IgD-negative memory B cell (primary cell): ENCODE data around the gene FNDC11. TPM values are rescaled to one million over a fixed set of nuclear protein-coding genes. Genes with fewer than 3 reads are reported as not detected.
A peak's percentile ranks its signal among the peaks of the same experiment; 100 is the strongest.
"Not testable (repeated sequence)": the region's sequence is repeated elsewhere in the genome, so short reads cannot be mapped to it uniquely, and the experiment has no call there.

Source experiments
- H3K27ac Mint-ChIP-seq, 3 donors: one replicate each; pipeline ENCODE4 v1.8.0; 2020 to 2022; ENCODE audit warnings: mild to moderate bottlenecking in 3 of 3, mixed read lengths in 3 of 3, moderate library complexity in 1 of 3
- H3K27me3 Mint-ChIP-seq: one replicate; pipeline ENCODE4 v1.8.0; 2021; ENCODE audit warnings: mixed read lengths
- H3K36me3 Mint-ChIP-seq: one replicate; pipeline ENCODE4 v1.8.0; 2020; ENCODE audit warnings: mild to moderate bottlenecking, mixed read lengths
- H3K4me1 Mint-ChIP-seq, 3 donors: one replicate each; pipeline ENCODE4 v1.8.0; 2020 to 2022; ENCODE audit warnings: mixed read lengths in 3 of 3, mild to moderate bottlenecking in 1 of 3
- H3K4me3 Mint-ChIP-seq, 4 donors: one replicate each; pipeline ENCODE4 v1.8.0; 2020 to 2022; ENCODE audit warnings: mild to moderate bottlenecking in 4 of 4, mixed read lengths in 4 of 4, moderate library complexity in 3 of 4
- H3K9me3 Mint-ChIP-seq, 3 donors: one replicate each; pipeline ENCODE4 v1.8.0; 2020 to 2021; ENCODE audit warnings: mixed read lengths in 3 of 3, mild to moderate bottlenecking in 1 of 3
- polyA plus RNA-seq: library from polyadenylated mRNA; unstranded; fragments of 300-500 nt; fragmentation: Illumina TruSeq; gene quantifications from one replicate; pipeline ENCODE4 v1.2.3, GENCODE V29; 2021

The FNDC11 gene
- polyA plus RNA-seq, 1 donor from 2014 or later = 2.5 TPM

- no peak overlapping the region for H3K27ac Mint-ChIP-seq
- H3K36me3 Mint-ChIP-seq = no peaks in the 10 kb centered on the region
- peaks cover 0 to 3% (median 0%) of the 10 kb centered on the region in 3 donors for H3K4me1 Mint-ChIP-seq
- H3K9me3 Mint-ChIP-seq = no peaks in the 10 kb centered on the region
- no peak overlapping the region for H3K4me3 Mint-ChIP-seq
- H3K27me3 Mint-ChIP-seq = no peaks in the 10 kb centered on the region
Measured at GRCh38 chr20:63592661-63593060, 38.7 kb downstream of the FNDC11 start.

- Mint-ChIP-seq H3K27me3 (no peaks in the 10 kb centered on the region), H3K36me3 (no peaks in the 10 kb centered on the region), H3K4me1 (peaks cover 0 to 3% (median 0%) of the 10 kb centered on the region in 3 donors), H3K4me3 (no peak overlapping the region), H3K9me3 (no peaks in the 10 kb centered on the region), H3K27ac (no peak overlapping the region)
Measured at GRCh38 chr20:63594043-63594561, 40.1 kb downstream of the FNDC11 start.

GRCh38 chr20:63595416-63596127 lies 41.6 kb downstream of the FNDC11 start:
- H3K36me3 Mint-ChIP-seq = peaks cover 2% of the 10 kb centered on the region

GRCh38 chr20:63596423-63596822 lies 42.5 kb downstream of the FNDC11 start:
- Mint-ChIP-seq H3K27ac (no peak overlapping the region), H3K4me1 (no peaks in the 10 kb centered on the region), H3K36me3 (peaks cover 2% of the 10 kb centered on the region), H3K4me3 (no peak overlapping the region), H3K27me3 (no peaks in the 10 kb centered on the region), H3K9me3 (no peaks in the 10 kb centered on the region)

More at GRCh38 chr20:63595416-63596127, 41.6 kb downstream of the FNDC11 start:
- H3K4me3 Mint-ChIP-seq = no peak overlapping the region
- H3K27me3 Mint-ChIP-seq = no peaks in the 10 kb centered on the region
- no peak overlapping the region for H3K27ac Mint-ChIP-seq
- no peaks in the 10 kb centered on the region for H3K9me3 Mint-ChIP-seq
- H3K4me1 Mint-ChIP-seq = peaks cover 0 to 3% (median 0%) of the 10 kb centered on the region in 3 donors

- Mint-ChIP-seq H3K27ac (no peak overlapping the region), H3K4me1 (peaks cover 0 to 5% (median 0%) of the 10 kb centered on the region in 3 donors), H3K27me3 (no peaks in the 10 kb centered on the region), H3K4me3 (no peak overlapping the region), H3K36me3 (peaks cover 2% of the 10 kb centered on the region), H3K9me3 (no peaks in the 10 kb centered on the region)
Measured at GRCh38 chr20:63597651-63598478, 43.9 kb downstream of the FNDC11 start.

- H3K4me3 Mint-ChIP-seq = no peak overlapping the region
- H3K27ac Mint-ChIP-seq = no peak overlapping the region
Measured at GRCh38 chr20:63598479-63599395, 44.8 kb downstream of the FNDC11 start.

GRCh38 chr20:63599396-63600050 lies 45.6 kb downstream of the FNDC11 start:
- Mint-ChIP-seq H3K27me3 (no peaks in the 10 kb centered on the region), H3K4me1 (peaks cover 0 to 6% (median 3%) of the 10 kb centered on the region in 3 donors), H3K4me3 (peak overlapping the region in 1 of 4 donors; percentile 44), H3K27ac (no peak overlapping the region), H3K36me3 (peaks cover 2% of the 10 kb centered on the region), H3K9me3 (no peaks in the 10 kb centered on the region)

More at GRCh38 chr20:63598479-63599395, 44.8 kb downstream of the FNDC11 start:
- Mint-ChIP-seq H3K4me1 (peaks cover 0 to 6% (median 3%) of the 10 kb centered on the region in 3 donors), H3K9me3 (no peaks in the 10 kb centered on the region), H3K36me3 (peaks cover 2% of the 10 kb centered on the region), H3K27me3 (no peaks in the 10 kb centered on the region)

GRCh38 chr20:63601679-63602078 lies 47.7 kb downstream of the FNDC11 start:
- H3K36me3 Mint-ChIP-seq, H3K27ac Mint-ChIP-seq, H3K27me3 Mint-ChIP-seq, H3K4me1 Mint-ChIP-seq, H3K4me3 Mint-ChIP-seq, H3K9me3 Mint-ChIP-seq: not testable (repeated sequence)

GRCh38 chr20:63602321-63602720 lies 48.4 kb downstream of the FNDC11 start:
- H3K4me3 Mint-ChIP-seq = no peak overlapping the region
- H3K27ac Mint-ChIP-seq = peak overlapping the region; percentile 18 to 73 (median 33)
- no peaks in the 10 kb centered on the region for H3K27me3 Mint-ChIP-seq
- peaks cover 2% of the 10 kb centered on the region for H3K36me3 Mint-ChIP-seq
- H3K9me3 Mint-ChIP-seq = no peaks in the 10 kb centered on the region
- H3K4me1 Mint-ChIP-seq = peaks cover 0 to 8% (median 3%) of the 10 kb centered on the region in 3 donors

Other genes starting within 250 kb of the FNDC11 start
- not detected for gene CHRNA4, start 192.8 kb upstream of the FNDC11 start, polyA plus RNA-seq
- gene KCNQ2, start 81.5 kb upstream of the FNDC11 start, polyA plus RNA-seq = 0.29 TPM
- not detected for gene EEF1A2, start 55.1 kb upstream of the FNDC11 start, polyA plus RNA-seq
- 198 TPM for gene PPDPF, start 33.4 kb upstream of the FNDC11 start, polyA plus RNA-seq
- 1.3 TPM for gene PTK6, start 16.8 kb upstream of the FNDC11 start, polyA plus RNA-seq
- 0.43 TPM for gene SRMS, start 6.4 kb upstream of the FNDC11 start, polyA plus RNA-seq
- gene HELZ2, start 20.1 kb downstream of the FNDC11 start, polyA plus RNA-seq = 7.9 TPM
- 10.6 TPM for gene GMEB2, start 72.9 kb downstream of the FNDC11 start, polyA plus RNA-seq
- gene STMN3, start 99.3 kb downstream of the FNDC11 start, polyA plus RNA-seq = 2.7 TPM
- 2.6 TPM for gene RTEL1, start 104.2 kb downstream of the FNDC11 start, polyA plus RNA-seq
- not detected for gene TNFRSF6B, start 142.5 kb downstream of the FNDC11 start, polyA plus RNA-seq
- 64.3 TPM for gene ARFRP1, start 153.8 kb downstream of the FNDC11 start, polyA plus RNA-seq
- 59.4 TPM for gene ZGPAT, start 153.9 kb downstream of the FNDC11 start, polyA plus RNA-seq
- 81.2 TPM for gene LIME1, start 182.5 kb downstream of the FNDC11 start, polyA plus RNA-seq
- gene SLC2A4RG, start 185.6 kb downstream of the FNDC11 start, polyA plus RNA-seq = 2.0 TPM